ENCODE measurements around the gene ACTR5. TPM values are rescaled to one million over a fixed set of nuclear protein-coding genes. Genes with fewer than 3 reads are reported as not detected.
A peak's percentile ranks its signal among the peaks of the same experiment; 100 is the strongest.

ACTR5 gene
- total RNA-seq, 2 donors from 2014 or later: 9.6 to 13.8 TPM

DNA sequence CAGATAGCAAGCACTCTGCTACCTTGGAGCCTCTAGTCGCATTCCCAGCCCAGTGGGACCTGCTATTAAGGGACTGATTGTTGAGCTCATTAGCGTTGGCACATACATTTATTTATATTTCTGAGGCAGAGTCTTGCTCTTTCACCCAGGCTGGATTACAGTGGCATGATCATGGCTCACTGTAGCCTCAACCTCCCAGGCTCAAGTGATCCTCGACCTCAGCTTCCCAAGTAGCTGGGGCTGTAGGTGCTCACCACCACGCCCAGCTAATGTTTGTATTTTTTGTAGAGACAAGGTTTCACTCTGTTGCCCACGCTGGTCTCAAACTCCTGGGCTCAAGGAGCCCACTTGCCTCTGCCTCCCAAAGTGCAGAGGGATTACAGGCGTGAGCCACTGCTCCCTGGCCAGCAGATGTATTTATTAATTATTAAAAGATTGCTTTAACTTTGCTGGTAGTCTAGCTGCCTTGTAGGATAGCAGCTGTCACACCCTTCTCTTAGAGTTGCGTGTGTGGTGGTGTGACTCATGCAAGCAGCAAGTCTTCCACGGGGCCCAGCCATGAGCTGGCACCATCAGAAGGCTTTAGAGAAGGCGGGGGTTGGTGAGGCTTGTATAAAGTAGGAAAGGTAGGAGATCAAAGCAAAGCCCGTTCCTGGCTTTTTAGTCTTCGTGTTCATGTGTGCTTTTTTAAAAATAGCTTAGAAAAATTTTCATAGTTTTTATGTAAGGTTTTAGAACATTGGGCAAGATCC is 16.5 kb downstream of the ACTR5 start:
- Mint-ChIP-seq H3K36me3 (peaks cover 19% of the 10 kb centered on the region), H3K4me3 (peak overlapping the region; percentile 1), H3K9me3 (no peaks in the 10 kb centered on the region), H3K27me3 (no peaks in the 10 kb centered on the region), H3K27ac (peak overlapping the region in 1 of 2 donors; percentile 7), H3K4me1 (ENCODE audit: low read depth in 2 of 2) (peaks cover 16 to 19% of the 10 kb centered on the region in 2 donors)
- peak; percentile 87 to 93 for ATAC-seq
- DNase-seq (ENCODE audit: low spot score): no peak

DNA sequence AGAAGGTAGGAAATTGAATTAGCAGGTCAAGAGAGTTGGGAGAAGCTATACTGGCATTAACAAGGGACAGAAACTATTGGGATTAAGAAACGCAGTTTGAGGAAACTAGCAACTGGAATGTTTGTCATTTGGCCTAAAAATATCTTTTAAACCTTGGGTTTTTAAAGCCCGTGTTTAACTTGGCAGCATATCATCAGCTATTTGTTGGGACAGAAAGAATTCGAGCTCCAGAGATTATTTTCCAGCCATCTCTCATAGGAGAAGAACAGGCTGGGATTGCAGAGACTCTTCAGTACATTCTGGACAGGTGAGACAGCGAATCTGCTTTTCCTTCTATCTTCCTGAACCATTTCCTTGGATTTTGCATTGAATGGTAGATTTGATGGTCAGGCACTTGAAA is 17.8 kb downstream of the ACTR5 start:
- H3K9me3 Mint-ChIP-seq: no peaks in the 10 kb centered on the region
- DNase-seq (ENCODE audit: low spot score): no peak
- peak overlapping the region in 1 of 2 donors; percentile 7 for H3K27ac Mint-ChIP-seq
- H3K4me3 Mint-ChIP-seq: no peak overlapping the region
- no peak for ATAC-seq
- no peaks in the 10 kb centered on the region for H3K27me3 Mint-ChIP-seq
- H3K4me1 Mint-ChIP-seq (ENCODE audit: low read depth in 2 of 2): peaks cover 12 to 19% of the 10 kb centered on the region in 2 donors
- peaks cover 19% of the 10 kb centered on the region for H3K36me3 Mint-ChIP-seq

DNA sequence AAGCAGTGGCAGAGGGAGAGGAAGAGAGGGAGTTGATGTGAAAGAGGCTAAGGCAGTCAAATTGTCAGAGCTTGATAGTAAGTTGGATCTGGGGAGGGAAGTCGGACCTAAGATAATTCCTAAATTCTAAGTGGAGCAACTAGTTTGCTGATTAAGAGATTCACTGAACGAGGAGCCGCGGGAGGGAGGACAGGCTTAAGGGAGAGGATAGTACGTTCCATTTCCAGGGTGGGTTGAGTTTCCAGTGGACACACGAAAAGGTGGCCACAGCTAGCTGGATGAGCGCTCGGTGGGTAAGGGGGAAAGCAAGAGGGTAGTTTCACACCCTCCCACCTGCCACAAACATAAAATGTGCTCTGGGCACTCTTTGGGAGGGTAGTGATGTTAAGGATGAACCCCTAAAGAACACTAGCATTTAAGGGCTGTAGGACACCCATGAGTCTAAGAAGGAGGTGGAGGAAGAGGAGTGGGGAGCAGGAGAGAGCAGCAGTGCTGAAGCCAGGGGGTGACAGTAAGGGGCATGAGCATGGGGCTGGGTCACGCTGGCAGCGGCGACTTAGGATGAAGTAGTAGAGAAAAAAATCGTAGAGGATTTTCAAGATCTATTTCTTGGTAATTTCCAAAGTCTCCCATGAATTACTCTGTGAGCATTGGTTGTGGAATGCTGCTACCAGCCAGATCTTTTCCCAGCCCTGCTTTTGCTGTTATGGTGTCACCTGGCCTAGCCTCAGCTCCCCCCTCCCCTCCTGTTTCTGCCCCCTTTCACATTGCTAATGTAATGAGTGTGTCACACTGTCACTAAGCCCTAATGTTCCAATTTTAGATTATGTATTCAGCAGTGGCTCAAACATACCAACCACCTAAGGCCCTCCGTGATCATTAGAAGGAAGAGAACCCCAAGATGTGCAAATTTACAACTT is 21.4 kb downstream of the ACTR5 start:
- Mint-ChIP-seq H3K36me3 (peaks cover 30% of the 10 kb centered on the region), H3K27me3 (no peaks in the 10 kb centered on the region), H3K4me1 (ENCODE audit: low read depth in 2 of 2) (peaks cover 8% of the 10 kb centered on the region in 2 donors), H3K4me3 (no peak overlapping the region), H3K27ac (peak overlapping the region in 1 of 2 donors; percentile 63), H3K9me3 (no peaks in the 10 kb centered on the region)
- ATAC-seq (no peak), DNase-seq (ENCODE audit: low spot score) (no peak)

DNA sequence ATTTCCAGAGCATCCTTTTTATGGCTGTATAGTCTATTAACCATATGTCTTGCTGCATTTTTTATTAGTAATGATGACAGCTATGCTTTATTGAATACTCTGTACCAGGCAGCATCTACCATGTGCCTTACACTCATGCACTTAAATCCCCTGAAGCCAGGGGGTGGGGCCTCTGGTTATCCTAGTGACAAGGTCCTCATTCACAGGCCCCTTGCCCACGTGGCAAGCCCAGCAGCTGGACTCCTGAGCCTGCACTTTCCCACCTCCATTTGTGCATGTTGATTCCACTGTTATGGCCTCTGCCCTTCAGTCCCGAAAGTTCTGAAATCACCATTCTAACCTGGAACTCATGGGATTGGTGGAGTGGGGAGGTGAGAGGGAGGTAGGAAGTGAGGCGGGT is 22.3 kb downstream of the ACTR5 start:
- Mint-ChIP-seq H3K27me3 (no peaks in the 10 kb centered on the region), H3K9me3 (no peaks in the 10 kb centered on the region), H3K36me3 (peaks cover 30% of the 10 kb centered on the region), H3K4me1 (ENCODE audit: low read depth in 2 of 2) (peaks cover 5 to 8% of the 10 kb centered on the region in 2 donors), H3K27ac (no peak overlapping the region), H3K4me3 (no peak overlapping the region)
- ATAC-seq (peak in 1 of 2 donors; percentile 6), DNase-seq (ENCODE audit: low spot score) (no peak)

DNA sequence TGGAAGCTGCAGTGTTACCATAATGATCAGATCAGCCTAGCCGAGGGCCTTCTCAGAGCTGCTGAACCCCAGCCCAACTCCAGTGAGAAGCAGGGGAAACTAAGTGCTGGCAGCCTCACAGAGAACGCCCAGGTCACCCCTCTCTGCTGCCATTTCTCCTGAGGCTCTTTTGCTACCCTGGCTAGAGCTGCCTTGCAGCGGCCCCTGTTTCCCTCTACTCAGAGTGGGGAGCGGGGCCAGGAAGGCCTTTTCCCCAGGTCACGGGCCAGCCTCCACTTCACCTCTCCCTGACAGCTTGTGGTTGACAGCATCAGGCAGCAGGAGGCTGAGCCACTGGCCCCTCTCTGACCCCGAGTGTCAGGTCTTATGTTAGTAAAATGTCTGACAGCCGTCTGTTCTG is 22.7 kb downstream of the ACTR5 start:
- no peaks in the 10 kb centered on the region for H3K27me3 Mint-ChIP-seq
- ATAC-seq: peak in 1 of 2 donors; percentile 20
- peaks cover 30% of the 10 kb centered on the region for H3K36me3 Mint-ChIP-seq
- H3K9me3 Mint-ChIP-seq: no peaks in the 10 kb centered on the region
- no peak overlapping the region for H3K4me3 Mint-ChIP-seq
- DNase-seq (ENCODE audit: low spot score): no peak
- H3K4me1 Mint-ChIP-seq (ENCODE audit: low read depth in 2 of 2): peaks cover 6 to 11% of the 10 kb centered on the region in 2 donors
- no peak overlapping the region for H3K27ac Mint-ChIP-seq

DNA sequence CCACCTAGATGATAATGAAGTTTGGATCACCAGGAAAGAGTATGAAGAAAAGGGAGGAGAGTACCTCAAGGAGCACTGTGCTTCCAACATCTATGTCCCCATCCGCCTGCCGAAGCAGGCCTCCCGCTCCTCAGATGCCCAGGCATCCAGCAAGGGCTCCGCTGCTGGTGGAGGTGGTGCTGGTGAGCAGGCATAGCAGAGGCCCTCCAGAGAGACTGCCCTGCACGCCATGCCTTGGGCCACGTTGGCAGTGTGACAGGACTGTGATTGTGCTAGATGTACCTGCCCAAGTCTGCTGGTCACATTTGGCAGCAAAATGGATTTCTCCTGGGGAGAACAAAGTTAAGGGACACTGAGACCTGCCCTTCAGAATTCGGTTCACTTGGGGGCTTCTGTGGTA is 23.4 kb downstream of the ACTR5 start:
- peaks cover 12 to 17% of the 10 kb centered on the region in 2 donors for H3K4me1 Mint-ChIP-seq (ENCODE audit: low read depth in 2 of 2)
- H3K4me3 Mint-ChIP-seq: no peak overlapping the region
- no peaks in the 10 kb centered on the region for H3K27me3 Mint-ChIP-seq
- ATAC-seq (no peak), DNase-seq (ENCODE audit: low spot score) (no peak)
- H3K27ac Mint-ChIP-seq: no peak overlapping the region
- H3K9me3 Mint-ChIP-seq: no peaks in the 10 kb centered on the region
- peaks cover 30% of the 10 kb centered on the region for H3K36me3 Mint-ChIP-seq

DNA sequence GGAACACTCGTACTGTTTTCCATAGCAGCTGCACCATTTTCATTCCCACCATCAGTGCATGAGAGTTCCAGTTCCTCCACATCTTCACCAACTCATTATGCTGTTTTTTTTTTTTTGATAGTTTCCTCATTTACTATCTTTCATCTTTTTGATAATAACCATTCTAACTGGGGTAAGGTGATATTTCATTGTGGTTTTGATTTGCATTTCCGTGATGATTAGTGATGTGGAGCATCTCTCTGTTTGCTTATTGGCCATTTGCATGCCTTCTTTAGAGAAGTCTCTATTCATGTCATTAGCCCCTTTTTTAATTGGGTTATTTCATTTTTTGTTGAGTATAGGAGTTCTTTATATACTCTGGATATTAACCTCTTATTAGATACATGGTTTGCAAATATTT is 25.9 kb downstream of the ACTR5 start:
- DNase-seq (ENCODE audit: low spot score) (no peak), ATAC-seq (no peak)
- Mint-ChIP-seq H3K27ac (peak overlapping the region; percentile 18 to 56), H3K4me1 (ENCODE audit: low read depth in 2 of 2) (peaks cover 16 to 23% of the 10 kb centered on the region in 2 donors), H3K36me3 (peaks cover 21% of the 10 kb centered on the region), H3K27me3 (no peaks in the 10 kb centered on the region), H3K4me3 (no peak overlapping the region), H3K9me3 (no peaks in the 10 kb centered on the region)

DNA sequence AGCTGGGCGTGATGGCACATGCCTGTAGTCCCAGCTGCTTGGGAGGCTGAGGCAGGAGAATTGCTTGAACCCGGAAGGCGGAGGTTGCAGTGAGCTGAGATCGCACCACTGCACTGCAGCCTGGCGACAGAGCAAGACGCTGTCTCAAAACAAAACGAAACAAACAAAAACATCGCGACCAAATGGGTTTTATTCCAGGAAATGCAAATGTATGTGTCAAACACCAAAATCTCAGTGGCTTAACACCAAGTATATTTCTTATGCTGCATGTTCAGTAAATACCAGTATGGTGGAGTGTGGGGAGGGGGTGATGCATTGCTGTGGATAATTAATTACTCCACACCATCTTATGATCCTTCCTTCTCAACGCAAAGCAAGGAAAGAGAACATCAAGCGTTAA is 28.1 kb downstream of the ACTR5 start:
- Mint-ChIP-seq H3K9me3 (no peaks in the 10 kb centered on the region), H3K4me3 (peak overlapping the region; percentile 74), H3K36me3 (peaks cover 17% of the 10 kb centered on the region), H3K27me3 (no peaks in the 10 kb centered on the region), H3K27ac (peak overlapping the region; percentile 86 to 88), H3K4me1 (ENCODE audit: low read depth in 2 of 2) (peaks cover 16 to 23% of the 10 kb centered on the region in 2 donors)
- peak; percentile 66 for DNase-seq (ENCODE audit: low spot score)
- ATAC-seq: peak; percentile 71 to 91

DNA sequence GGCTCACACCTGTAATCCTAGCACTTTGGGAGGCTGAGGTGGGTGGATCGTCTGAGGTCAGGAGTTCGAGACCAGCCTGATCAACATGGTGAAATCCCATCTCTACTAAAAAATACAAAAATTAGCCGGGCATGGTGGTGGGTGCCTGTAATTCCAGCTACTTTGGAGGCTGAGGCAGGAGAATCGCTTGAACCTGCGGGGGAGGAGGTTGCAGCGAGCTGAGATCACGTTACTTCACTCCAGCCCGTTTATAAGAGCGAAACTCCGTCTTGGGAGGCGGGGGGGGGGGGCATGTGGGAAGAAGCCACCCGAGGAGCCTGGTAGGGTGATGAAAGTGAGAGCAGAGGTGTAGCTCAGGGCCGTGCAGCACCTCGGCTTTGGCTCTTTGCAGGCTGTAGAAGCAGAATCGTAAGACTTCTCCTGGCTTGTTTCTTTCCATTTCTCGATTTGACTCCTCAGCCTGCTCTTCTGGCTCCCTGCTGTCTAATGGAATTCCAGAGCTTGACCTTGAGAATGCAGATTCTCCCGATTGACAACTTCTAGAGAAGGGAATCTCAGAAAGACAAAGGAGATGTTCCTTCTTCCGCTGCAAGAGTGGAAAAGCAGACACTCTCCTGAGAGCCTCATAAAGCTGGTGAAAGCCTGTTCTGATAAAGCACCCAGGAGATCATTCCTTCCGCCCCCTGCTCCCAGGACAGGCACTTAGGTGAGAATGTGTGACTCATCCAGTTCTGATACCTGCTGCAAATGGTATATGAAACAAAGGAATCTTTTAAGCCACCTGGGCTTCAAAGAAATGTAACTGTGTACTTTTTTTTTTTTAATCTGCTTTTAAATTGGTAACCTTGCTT is 31.2 kb downstream of the ACTR5 start:
- no peak overlapping the region for H3K4me3 Mint-ChIP-seq
- ATAC-seq: no peak

DNA sequence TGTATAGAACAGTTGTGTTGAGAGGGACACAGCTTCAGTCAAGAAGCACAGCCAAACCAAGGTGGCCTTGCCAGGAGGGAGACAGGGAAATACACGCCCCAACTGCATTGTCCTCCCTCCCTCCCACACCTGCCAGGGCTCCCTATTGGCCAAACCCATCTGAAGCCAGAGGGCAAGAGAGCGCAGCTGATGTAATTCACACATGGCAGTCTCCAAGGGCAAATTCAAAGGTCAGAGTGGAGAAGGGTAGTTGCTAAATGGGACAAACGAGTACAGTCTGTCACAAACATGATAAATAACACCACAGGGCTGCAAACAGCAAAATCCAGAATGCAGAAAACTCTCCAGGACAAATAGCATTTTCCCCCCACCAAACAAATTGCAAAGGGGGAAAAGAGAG is 34.0 kb downstream of the ACTR5 start:
- Mint-ChIP-seq H3K4me3 (no peak overlapping the region), H3K27me3 (no peaks in the 10 kb centered on the region), H3K36me3 (no peaks in the 10 kb centered on the region), H3K9me3 (no peaks in the 10 kb centered on the region), H3K4me1 (ENCODE audit: low read depth in 2 of 2) (peaks cover 0 to 3% of the 10 kb centered on the region in 2 donors), H3K27ac (no peak overlapping the region)
- DNase-seq (ENCODE audit: low spot score) (no peak), ATAC-seq (no peak)

More for the DNA sequence above, 31.2 kb downstream of the ACTR5 start:
- Mint-ChIP-seq H3K27ac (peak overlapping the region in 1 of 2 donors; percentile 12), H3K27me3 (no peaks in the 10 kb centered on the region), H3K36me3 (peaks cover under 1% of the 10 kb centered on the region), H3K9me3 (no peaks in the 10 kb centered on the region), H3K4me1 (ENCODE audit: low read depth in 2 of 2) (peaks cover 11 to 16% of the 10 kb centered on the region in 2 donors)
- DNase-seq (ENCODE audit: low spot score): no peak

DNA sequence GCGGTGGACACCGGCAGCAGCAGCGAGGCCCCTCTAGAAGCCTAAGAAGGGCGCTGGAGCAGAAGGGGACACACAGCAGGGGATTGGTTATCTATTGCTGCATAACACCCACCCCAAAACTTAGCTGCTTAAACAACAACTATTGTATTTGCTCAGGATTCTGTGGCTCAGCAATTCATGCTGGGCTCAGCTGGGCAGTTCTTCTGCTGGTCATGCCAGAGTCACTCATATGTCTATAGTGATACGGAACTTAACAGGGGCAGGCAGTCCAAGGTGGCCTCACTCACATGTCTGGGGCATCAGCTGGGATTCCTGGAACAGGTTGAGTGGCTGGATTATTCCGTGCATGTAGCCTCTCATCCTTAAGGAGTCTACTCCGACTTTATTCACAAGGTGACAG is 39.6 kb downstream of the ACTR5 start:
- H3K4me1 Mint-ChIP-seq (ENCODE audit: low read depth in 2 of 2): peaks cover 9 to 13% of the 10 kb centered on the region in 2 donors
- no peaks in the 10 kb centered on the region for H3K36me3 Mint-ChIP-seq
- no peak for DNase-seq (ENCODE audit: low spot score)
- no peaks in the 10 kb centered on the region for H3K27me3 Mint-ChIP-seq
- H3K4me3 Mint-ChIP-seq: no peak overlapping the region
- H3K9me3 Mint-ChIP-seq: no peaks in the 10 kb centered on the region
- ATAC-seq: no peak
- peak overlapping the region in 1 of 2 donors; percentile 16 for H3K27ac Mint-ChIP-seq

DNA sequence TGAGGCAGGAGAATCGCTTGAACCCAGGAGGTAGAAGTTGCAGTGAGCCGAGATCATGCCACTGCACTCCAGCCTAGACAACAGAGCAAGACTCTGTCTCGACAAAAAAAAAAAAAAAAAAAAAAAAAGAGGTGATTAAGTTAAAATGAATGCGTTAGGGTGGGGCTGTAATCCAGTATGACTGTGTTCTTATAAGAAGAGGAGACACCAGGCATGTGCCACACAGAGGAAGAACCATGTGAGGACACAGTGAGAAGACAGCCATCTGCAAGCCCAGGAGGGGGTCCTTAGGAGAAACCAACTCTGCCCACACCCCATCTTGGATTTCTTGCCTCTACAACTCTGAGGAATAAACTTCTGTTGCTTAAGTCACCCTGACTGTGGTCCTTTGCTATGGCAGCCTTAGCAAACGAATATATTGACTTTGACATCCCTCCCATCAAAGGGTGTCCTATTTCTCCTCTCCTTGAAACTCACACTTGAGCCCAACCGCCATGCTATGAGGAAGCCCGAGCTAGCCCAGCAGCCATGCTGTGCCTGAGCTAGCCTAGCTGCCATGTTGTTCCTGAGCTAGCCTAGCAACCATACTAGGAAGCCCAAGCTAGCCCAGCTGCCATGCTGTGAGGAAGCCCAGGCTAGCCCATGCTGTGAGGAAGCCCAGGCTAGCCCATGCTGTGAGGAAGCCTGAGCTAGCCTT is 41.4 kb downstream of the ACTR5 start:
- Mint-ChIP-seq H3K36me3 (no peaks in the 10 kb centered on the region), H3K9me3 (no peaks in the 10 kb centered on the region), H3K27ac (no peak overlapping the region), H3K27me3 (no peaks in the 10 kb centered on the region), H3K4me1 (ENCODE audit: low read depth in 2 of 2) (peaks cover 16% of the 10 kb centered on the region in 2 donors), H3K4me3 (no peak overlapping the region)
- DNase-seq (ENCODE audit: low spot score): no peak
- ATAC-seq: no peak
